ENCODE data around the gene MMRN2.
"Not testable (repeated sequence)": the region's sequence is repeated elsewhere in the genome, so short reads cannot be mapped to it uniquely, and the experiment has no call there.

Gene MMRN2

DNA sequence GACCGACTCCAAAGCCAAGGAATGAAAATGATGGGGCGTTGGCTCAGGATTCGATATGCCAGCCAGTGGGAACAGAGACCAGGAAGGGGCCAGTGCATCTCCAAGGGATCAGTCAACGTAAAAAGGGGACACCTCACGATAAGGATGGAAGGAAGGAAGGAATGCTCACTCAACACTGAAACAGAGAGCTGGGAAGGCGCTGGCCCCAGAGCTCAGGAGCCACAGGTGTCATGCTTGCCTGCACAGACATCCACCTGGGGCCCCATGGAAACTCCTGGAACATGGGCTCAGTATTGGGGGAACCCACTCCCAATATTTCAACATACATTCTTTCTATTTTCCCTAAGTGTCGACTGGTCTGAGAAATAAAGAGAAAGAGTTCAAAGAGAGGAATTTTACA lies 5.3 kb downstream of the MMRN2 start:
- no peak for DNase-seq (ENCODE audit: extremely low spot score)
- ChIA-PET POLR2A (no interaction called here), CTCF (interaction anchor here (1.0 to 2.3 kb wide), 3 partner anchors 8 to 19 kb away, joined by 3 to 7 read pairs (median 3); no protein-coding TSS in a partner anchor)
- TF ChIP-seq, protein P1, sequence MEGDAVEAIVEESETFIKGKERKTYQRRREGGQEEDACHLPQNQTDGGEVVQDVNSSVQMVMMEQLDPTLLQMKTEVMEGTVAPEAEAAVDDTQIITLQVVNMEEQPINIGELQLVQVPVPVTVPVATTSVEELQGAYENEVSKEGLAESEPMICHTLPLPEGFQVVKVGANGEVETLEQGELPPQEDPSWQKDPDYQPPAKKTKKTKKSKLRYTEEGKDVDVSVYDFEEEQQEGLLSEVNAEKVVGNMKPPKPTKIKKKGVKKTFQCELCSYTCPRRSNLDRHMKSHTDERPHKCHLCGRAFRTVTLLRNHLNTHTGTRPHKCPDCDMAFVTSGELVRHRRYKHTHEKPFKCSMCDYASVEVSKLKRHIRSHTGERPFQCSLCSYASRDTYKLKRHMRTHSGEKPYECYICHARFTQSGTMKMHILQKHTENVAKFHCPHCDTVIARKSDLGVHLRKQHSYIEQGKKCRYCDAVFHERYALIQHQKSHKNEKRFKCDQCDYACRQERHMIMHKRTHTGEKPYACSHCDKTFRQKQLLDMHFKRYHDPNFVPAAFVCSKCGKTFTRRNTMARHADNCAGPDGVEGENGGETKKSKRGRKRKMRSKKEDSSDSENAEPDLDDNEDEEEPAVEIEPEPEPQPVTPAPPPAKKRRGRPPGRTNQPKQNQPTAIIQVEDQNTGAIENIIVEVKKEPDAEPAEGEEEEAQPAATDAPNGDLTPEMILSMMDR (IDR thresholded peaks at IDR 0.05; ENCODE audit: control extremely low read depth, extremely low read depth, low read depth, missing control alignments), result no peak

DNA sequence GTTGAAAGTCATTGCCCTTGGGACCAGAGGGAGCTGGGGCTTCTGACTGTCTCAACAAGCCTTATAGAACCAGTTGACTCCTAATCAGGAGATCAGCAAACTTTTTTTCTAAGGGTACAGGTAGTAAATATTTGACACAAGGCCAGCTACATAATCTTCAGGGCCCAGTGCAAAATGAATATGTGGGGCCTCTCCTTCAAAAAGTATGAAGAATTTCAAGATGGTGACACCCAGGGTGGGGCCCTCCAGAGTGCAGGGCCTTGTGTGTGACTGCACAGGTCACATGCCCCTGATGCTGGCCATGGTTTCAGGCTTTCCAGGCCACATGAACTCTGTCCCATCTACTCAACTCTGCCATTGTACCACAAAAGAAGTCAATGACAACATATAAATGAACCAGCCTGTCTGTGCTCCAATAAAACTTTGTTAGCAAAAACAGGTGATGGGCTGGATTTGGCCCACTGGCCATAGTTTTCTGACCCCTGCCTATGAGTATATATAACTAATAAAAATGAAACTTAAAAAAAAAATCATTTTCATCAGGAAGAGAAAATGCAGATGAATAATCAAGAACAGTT lies 6.1 kb downstream of the MMRN2 start:
- TF ChIP-seq, protein P1 (IDR thresholded peaks at IDR 0.05; ENCODE audit: control extremely low read depth, extremely low read depth, low read depth, missing control alignments), result no peak
- ChIA-PET CTCF (interaction anchor here (1.5 to 2.8 kb wide), 3 partner anchors 11 to 15 kb away, joined by 4 to 8 read pairs (median 7); no protein-coding TSS in a partner anchor), POLR2A (no interaction called here)
- no peak for DNase-seq (ENCODE audit: extremely low spot score)

DNA sequence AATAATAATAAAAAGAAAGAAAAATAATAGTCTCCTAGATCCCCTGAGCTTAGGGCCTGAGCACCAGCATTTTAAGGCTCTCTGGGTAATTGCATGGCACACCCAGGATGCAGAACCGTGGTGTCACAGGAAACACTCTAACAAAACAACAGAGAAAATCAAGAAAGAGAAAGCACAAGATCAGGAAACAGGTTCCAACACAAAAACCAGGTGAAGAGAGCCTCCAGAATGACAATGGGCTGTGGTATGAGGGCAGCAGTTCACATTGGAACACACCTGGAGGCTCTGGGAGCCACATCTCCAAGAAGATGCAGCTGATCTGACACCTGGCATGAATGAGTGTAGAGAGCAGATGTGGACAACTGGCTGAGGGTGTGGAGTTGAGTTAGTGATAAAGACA lies 7.1 kb downstream of the MMRN2 start:
- TF ChIP-seq, protein P1 (IDR thresholded peaks at IDR 0.05; ENCODE audit: control extremely low read depth, extremely low read depth, low read depth, missing control alignments), result no peak
- no peak for DNase-seq (ENCODE audit: extremely low spot score)
- ChIA-PET POLR2A (no interaction called here), CTCF (interaction anchor here (1.0 to 2.8 kb wide), 4 partner anchors 10 to 16 kb away, joined by 4 to 8 read pairs (median 7); no protein-coding TSS in a partner anchor)

DNA sequence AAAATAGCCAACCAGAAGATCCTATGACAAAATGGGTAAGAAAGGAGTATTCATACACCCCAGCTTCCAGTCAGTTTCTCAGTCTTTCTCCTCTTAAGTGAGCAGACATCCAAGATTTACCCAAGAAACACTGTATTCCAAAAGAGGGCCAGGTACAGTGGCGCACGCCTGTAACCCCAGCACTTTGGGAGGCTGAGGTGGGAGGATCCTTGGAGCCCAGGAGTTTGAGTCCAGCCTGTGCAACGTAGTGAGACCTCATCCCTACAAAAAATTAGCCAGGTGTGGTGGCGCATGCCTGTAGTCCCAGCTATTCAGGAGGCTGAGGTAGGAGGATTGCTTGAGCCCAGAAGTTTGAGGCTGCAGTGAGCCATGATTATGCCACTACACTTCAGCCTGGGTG lies 9.6 kb downstream of the MMRN2 start:
- POLR2A ChIA-PET; DNase-seq (ENCODE audit: extremely low spot score): not testable (repeated sequence)
- CTCF ChIA-PET, result interaction anchor here (1.5 to 12.8 kb wide), 2 partner anchors 9 to 16 kb away, joined by 5 to 238 read pairs; partner anchors contain the start of genes ADIRF, MMRN2 and SNCG

DNA sequence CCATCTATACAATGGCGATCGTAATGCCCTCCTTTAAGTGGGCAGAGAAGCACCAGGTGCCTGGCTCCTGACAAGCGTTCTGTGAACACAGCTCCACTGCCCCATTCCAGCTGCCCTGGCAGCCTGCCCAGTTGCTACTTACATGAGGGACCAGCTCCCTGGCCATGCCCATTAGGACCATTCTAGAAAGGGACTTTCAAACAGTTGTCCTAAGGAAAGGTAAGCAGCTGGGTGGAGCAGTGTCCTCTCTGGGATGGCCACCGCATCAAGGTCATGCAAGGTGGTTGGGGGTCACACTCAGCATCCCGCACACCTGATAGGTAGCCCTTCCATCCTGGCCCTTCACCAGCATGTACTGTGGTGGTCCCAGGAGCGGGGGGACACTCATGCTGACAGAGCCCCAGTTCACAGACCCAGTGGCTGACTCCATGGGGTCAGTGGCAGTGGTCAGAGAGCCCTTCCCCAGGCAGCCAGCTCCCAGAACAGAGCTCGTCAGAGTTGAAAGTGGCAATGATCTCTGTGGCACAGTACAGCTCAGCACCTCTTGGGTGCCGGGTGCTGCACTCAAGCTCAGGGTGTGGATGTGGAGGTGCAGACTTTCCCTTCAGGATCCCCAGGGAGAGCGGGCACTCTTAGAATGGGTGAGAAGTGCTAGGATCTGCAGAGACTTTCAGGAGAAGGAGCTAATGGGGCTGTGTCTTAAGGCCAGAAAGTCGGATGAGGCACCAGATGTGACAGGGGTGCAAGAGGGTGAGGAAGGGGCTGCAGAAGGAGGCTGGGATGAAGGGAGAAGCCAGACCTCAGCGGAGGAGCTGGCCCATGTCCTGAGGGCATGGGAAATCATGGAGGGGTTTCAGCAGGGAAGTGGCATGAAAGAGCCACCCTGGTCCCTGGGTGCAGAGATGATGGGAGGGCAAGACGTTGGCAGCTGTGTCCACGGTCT lies 10.9 kb downstream of the MMRN2 start:
- ChIA-PET POLR2A (no interaction called here), CTCF (interaction anchor here (1.1 to 12.8 kb wide), 4 partner anchors 8 to 17 kb away, joined by 3 to 238 read pairs (median 4); partner anchors contain the start of genes ADIRF, MMRN2 and SNCG)
- TF ChIP-seq, protein P1 (IDR thresholded peaks at IDR 0.05; ENCODE audit: control extremely low read depth, extremely low read depth, low read depth, missing control alignments), result no peak
- DNase-seq (ENCODE audit: extremely low spot score), result no peak

DNA sequence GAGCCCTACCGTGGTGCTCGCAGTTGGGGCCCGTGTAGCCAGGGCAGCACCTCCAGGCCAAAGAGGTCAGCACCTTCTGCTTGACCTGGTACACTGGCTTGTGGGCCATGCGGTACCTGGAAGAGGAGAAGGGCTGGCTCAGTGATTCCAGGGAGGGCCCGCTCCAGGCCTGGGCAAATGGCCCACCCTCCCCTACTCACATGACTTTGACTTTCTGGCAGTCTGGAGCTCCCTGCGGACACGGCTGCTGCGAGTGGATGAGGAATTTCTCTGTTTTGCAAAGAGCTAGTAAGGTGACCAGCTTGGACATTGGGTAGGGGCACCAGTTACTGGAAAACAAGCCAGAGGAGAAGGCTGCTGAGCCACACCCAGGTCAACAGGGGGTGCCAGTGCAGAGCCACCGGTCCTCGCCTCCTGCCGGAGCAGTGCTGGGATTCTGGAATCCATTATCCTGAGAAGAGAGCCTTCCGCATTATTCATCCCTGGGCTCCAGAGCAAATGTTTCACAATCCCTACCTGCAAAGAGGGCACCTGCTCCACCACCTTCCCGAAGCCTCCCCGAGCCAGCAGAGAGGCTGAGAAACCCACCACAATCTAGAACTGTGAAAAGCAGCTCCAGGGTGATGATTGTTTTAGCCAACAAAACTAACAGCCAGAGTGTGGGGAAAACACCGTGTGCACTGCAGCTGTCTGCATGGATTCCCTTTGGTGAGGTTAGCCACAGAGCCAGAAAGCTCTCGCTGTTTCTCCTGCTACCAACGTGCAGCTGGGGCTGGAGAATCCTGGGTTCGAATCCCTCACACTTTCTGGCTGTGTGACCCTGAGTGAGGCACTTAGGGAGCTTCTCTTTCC lies 11.8 kb downstream of the MMRN2 start:
- ChIA-PET CTCF (interaction anchor here (1.1 to 12.8 kb wide), 4 partner anchors 9 to 18 kb away, joined by 3 to 238 read pairs (median 4); partner anchors contain the start of genes ADIRF, MMRN2 and SNCG), POLR2A (no interaction called here)
- TF ChIP-seq, protein P1 (IDR thresholded peaks at IDR 0.05; ENCODE audit: control extremely low read depth, extremely low read depth, low read depth, missing control alignments), result no peak
- DNase-seq (ENCODE audit: extremely low spot score), result no peak
